ENCODE data around the gene RAPGEF2.
"Not testable (repeated sequence)": the region's sequence is repeated elsewhere in the genome, so short reads cannot be mapped to it uniquely, and the experiment has no call there.

The RAPGEF2 gene

GRCh38 chr4:159141193-159141592 is 38.3 kb downstream of the RAPGEF2 start:
- no peak for DNase-seq

GRCh38 chr4:159142241-159142640 is 39.4 kb downstream of the RAPGEF2 start:
- no peak for DNase-seq

GRCh38 chr4:159142681-159143384 is 40.0 kb downstream of the RAPGEF2 start:
- no peak for DNase-seq

- DNase-seq: no peak
These were observed 40.8 kb downstream of the RAPGEF2 start for GRCh38 chr4:159143687-159144086.

- DNase-seq: no peak
These were observed 41.3 kb downstream of the RAPGEF2 start for GRCh38 chr4:159144112-159144694.

- no peak for DNase-seq
These were observed 42.6 kb downstream of the RAPGEF2 start for GRCh38 chr4:159145318-159145991.

GRCh38 chr4:159145992-159146330 is 43.1 kb downstream of the RAPGEF2 start:
- DNase-seq: no peak

GRCh38 chr4:159146488-159146887 is 43.6 kb downstream of the RAPGEF2 start:
- DNase-seq: no peak

GRCh38 chr4:159148441-159148840 is 45.6 kb downstream of the RAPGEF2 start:
- no peak for DNase-seq

- no peak for DNase-seq
These were observed 46.8 kb downstream of the RAPGEF2 start for GRCh38 chr4:159149666-159150065.

GRCh38 chr4:159150396-159150795 is 47.5 kb downstream of the RAPGEF2 start:
- no peak for DNase-seq

GRCh38 chr4:159150821-159151390 is 48.0 kb downstream of the RAPGEF2 start:
- no peak for DNase-seq

GRCh38 chr4:159151689-159152088 is 48.8 kb downstream of the RAPGEF2 start:
- no peak for DNase-seq

- DNase-seq: no peak
These were observed 49.3 kb downstream of the RAPGEF2 start for GRCh38 chr4:159152181-159152580.

GRCh38 chr4:159153669-159154068 is 50.8 kb downstream of the RAPGEF2 start:
- no peak for DNase-seq

- no peak for DNase-seq
These were observed 52.2 kb downstream of the RAPGEF2 start for GRCh38 chr4:159155119-159155518.

GRCh38 chr4:159158083-159158617 is 55.3 kb downstream of the RAPGEF2 start:
- no peak for DNase-seq

GRCh38 chr4:159158985-159159384 is 56.1 kb downstream of the RAPGEF2 start:
- DNase-seq: no peak

- DNase-seq: no peak
These were observed 56.7 kb downstream of the RAPGEF2 start for GRCh38 chr4:159159611-159160010.

- no peak for DNase-seq
These were observed 57.4 kb downstream of the RAPGEF2 start for GRCh38 chr4:159160242-159160641.

- not testable (repeated sequence) for DNase-seq
These were observed 58.6 kb downstream of the RAPGEF2 start for GRCh38 chr4:159161436-159161835.

GRCh38 chr4:159162576-159162975 is 59.7 kb downstream of the RAPGEF2 start:
- no peak for DNase-seq

GRCh38 chr4:159163521-159163920 is 60.6 kb downstream of the RAPGEF2 start:
- no peak for DNase-seq
